Astrocyte (in vitro differentiated cells and primary cell): Measurements from ENCODE around the gene GATC. TPM values are rescaled to one million over a fixed set of nuclear protein-coding genes. Genes with fewer than 3 reads are reported as not detected.

ENCODE experiments used
- DNase-seq: peaks from one replicate; pipeline ENCODE4 v3.0.0-alpha.2; 2010; ENCODE audit warnings: low read depth
- FAIRE-seq: peaks from 2 replicates; lab custom pipeline; 2011; peaks lifted over from hg19 to GRCh38; lab: Jason Lieb, UNC
- H2AFZ ChIP-seq: 2 replicates; pipeline ENCODE4 v1.6.0; 2012; ENCODE audit warnings: low read depth, low read length, inconsistent platforms
- H3K27ac ChIP-seq: 2 replicates; pipeline ENCODE4 v1.5.1; 2011; ENCODE audit warnings: low read depth, low read length, inconsistent platforms
- H3K27me3 ChIP-seq: 2 replicates; pipeline ENCODE4 v1.6.0; 2011; ENCODE audit warnings: low read length, inconsistent platforms; ENCODE audit not compliant: insufficient read depth
- H3K36me3 ChIP-seq: 2 replicates; pipeline ENCODE4 v1.5.1; 2011; ENCODE audit warnings: low read length, inconsistent platforms; ENCODE audit not compliant: insufficient read depth
- H3K4me1 ChIP-seq: 2 replicates; pipeline ENCODE4 v1.5.1; 2011; ENCODE audit warnings: low read length, inconsistent platforms; ENCODE audit not compliant: insufficient read depth
- H3K4me2 ChIP-seq: 2 replicates; pipeline ENCODE4 v1.6.0; 2012; ENCODE audit warnings: low read length, inconsistent platforms
- H3K4me3 ChIP-seq: 2 replicates; pipeline ENCODE4 v1.5.1; 2011; ENCODE audit warnings: low read depth, mild to moderate bottlenecking, low read length, inconsistent platforms; ENCODE audit not compliant: insufficient read depth
- H3K79me2 ChIP-seq: 2 replicates; pipeline ENCODE4 v1.6.0; 2012; ENCODE audit warnings: mild to moderate bottlenecking, low read length, inconsistent platforms; ENCODE audit not compliant: insufficient read depth
- H3K9ac ChIP-seq: 2 replicates; pipeline ENCODE4 v1.6.0; 2012; ENCODE audit warnings: mild to moderate bottlenecking, low read length, inconsistent platforms
- H3K9me3 ChIP-seq: 2 replicates; pipeline ENCODE4 v1.5.1; 2012; ENCODE audit warnings: low read depth, mild to moderate bottlenecking, low read length, inconsistent platforms; ENCODE audit not compliant: insufficient read depth
- H4K20me1 ChIP-seq: 2 replicates; pipeline ENCODE4 v1.6.0; 2012; ENCODE audit warnings: low read length, inconsistent platforms; ENCODE audit not compliant: insufficient read depth
- H3K27ac Mint-ChIP-seq: one replicate; pipeline ENCODE4 v1.8.0; 2021; ENCODE audit warnings: mild to moderate bottlenecking, mixed read lengths; ENCODE audit not compliant: unreplicated experiment
- H3K27me3 Mint-ChIP-seq: one replicate; pipeline ENCODE4 v1.8.0; 2021; ENCODE audit warnings: low read depth, mixed read lengths; ENCODE audit not compliant: unreplicated experiment
- H3K36me3 Mint-ChIP-seq: one replicate; pipeline ENCODE4 v1.8.0; 2021; ENCODE audit warnings: low read depth, mixed read lengths; ENCODE audit not compliant: unreplicated experiment
- H3K4me1 Mint-ChIP-seq: one replicate; pipeline ENCODE4 v1.8.0; 2021; ENCODE audit warnings: low read depth, mixed read lengths; ENCODE audit not compliant: unreplicated experiment
- H3K4me3 Mint-ChIP-seq: one replicate; pipeline ENCODE4 v1.8.0; 2021; ENCODE audit warnings: mild to moderate bottlenecking, moderate library complexity, mixed read lengths; ENCODE audit not compliant: unreplicated experiment
- H3K9me3 Mint-ChIP-seq: one replicate; pipeline ENCODE4 v1.8.0; 2021; ENCODE audit warnings: mild to moderate bottlenecking, mixed read lengths; ENCODE audit not compliant: unreplicated experiment
- EZH2 ChIP-seq: IDR thresholded peaks from 2 replicates; pipeline ENCODE4 v1.6.1; 2012; ENCODE audit warnings: mild to moderate bottlenecking, low read length, inconsistent platforms; ENCODE audit not compliant: insufficient read depth
- total RNA-seq: library from RNA; stranded (reverse); gene quantifications from 2 replicates; pipeline ENCODE4 v1.2.1, GENCODE V29; 2021
- TF ChIP-seq, protein P1 (sequence below): IDR thresholded peaks from 2 replicates; pipeline ENCODE4 v1.5.1; 2011; ENCODE audit warnings: low read depth, mild to moderate bottlenecking, inconsistent platforms, low read length, moderate library complexity; ENCODE audit not compliant: insufficient read depth

GATC gene
- total RNA-seq, 1 donor from 2014 or later = 28.8 TPM

DNA sequence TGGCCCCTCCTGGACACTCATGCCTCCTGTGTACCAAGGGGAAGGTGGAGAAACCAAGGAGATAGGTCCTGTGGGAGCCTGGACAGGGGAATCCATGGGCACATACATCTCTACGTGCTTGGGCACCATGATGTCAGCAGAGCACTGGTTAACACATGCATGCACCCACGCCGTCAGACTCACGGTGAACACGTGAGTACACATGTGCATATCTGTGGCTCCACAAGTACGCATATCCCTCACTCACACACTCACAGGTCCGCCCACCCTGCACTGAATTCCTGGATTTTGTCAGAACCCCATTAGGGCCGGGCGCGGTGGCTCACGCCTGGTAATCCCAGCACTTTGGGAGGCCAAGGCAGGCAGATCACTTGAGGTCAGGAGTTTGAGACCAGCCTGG, 37.5 kb upstream of the GATC start:
- H3K4me3 Mint-ChIP-seq = no peak overlapping the region
- H3K27me3 Mint-ChIP-seq = peaks cover 1% of the 10 kb centered on the region
- H3K27ac Mint-ChIP-seq = no peak overlapping the region
- H3K4me1 Mint-ChIP-seq = no peaks in the 10 kb centered on the region
- FAIRE-seq = no peak
- H3K4me2 ChIP-seq = no peak overlapping the region
- no peak overlapping the region for H3K9ac ChIP-seq
- no peak overlapping the region for H3K27ac ChIP-seq
- H3K9me3 ChIP-seq = no peaks in the 10 kb centered on the region
- H3K79me2 ChIP-seq = no peaks in the 10 kb centered on the region
- no peaks in the 10 kb centered on the region for H4K20me1 ChIP-seq
- no peaks in the 10 kb centered on the region for H3K4me1 ChIP-seq
- H3K4me3 ChIP-seq = no peak overlapping the region
- no peaks in the 10 kb centered on the region for H3K27me3 ChIP-seq
- H3K9me3 Mint-ChIP-seq = no peaks in the 10 kb centered on the region
- DNase-seq = no peak
- H2AFZ ChIP-seq = no peak overlapping the region
- H3K36me3 ChIP-seq = no peaks in the 10 kb centered on the region
- H3K36me3 Mint-ChIP-seq = no peaks in the 10 kb centered on the region
- TF ChIP-seq, protein P1, sequence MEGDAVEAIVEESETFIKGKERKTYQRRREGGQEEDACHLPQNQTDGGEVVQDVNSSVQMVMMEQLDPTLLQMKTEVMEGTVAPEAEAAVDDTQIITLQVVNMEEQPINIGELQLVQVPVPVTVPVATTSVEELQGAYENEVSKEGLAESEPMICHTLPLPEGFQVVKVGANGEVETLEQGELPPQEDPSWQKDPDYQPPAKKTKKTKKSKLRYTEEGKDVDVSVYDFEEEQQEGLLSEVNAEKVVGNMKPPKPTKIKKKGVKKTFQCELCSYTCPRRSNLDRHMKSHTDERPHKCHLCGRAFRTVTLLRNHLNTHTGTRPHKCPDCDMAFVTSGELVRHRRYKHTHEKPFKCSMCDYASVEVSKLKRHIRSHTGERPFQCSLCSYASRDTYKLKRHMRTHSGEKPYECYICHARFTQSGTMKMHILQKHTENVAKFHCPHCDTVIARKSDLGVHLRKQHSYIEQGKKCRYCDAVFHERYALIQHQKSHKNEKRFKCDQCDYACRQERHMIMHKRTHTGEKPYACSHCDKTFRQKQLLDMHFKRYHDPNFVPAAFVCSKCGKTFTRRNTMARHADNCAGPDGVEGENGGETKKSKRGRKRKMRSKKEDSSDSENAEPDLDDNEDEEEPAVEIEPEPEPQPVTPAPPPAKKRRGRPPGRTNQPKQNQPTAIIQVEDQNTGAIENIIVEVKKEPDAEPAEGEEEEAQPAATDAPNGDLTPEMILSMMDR = no peak
- no peak for TF ChIP-seq EZH2

DNA sequence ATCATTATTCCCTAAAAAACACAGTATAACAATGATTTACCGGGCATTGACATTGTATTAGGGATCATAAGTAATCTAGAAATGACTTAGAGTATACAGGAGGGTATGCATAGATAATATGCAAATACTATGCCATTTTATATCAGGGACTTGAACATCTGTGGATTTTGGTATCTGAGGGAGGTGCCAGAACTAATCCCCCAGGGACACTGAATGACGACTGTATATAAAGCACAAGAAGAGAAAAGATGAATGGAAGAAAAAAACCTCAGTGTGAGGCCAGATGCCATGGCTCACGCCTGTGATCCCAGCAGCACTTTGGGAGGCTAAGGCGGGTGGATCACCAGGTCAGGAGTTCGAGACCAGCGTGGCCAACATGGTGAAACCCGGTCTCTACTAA, 33.8 kb upstream of the GATC start:
- H3K36me3 Mint-ChIP-seq = no peaks in the 10 kb centered on the region
- Histone ChIP-seq H3K36me3 (no peaks in the 10 kb centered on the region), H3K4me2 (no peak overlapping the region), H3K9me3 (no peaks in the 10 kb centered on the region), H4K20me1 (no peaks in the 10 kb centered on the region), H3K4me3 (no peak overlapping the region), H3K79me2 (no peaks in the 10 kb centered on the region), H3K27me3 (no peaks in the 10 kb centered on the region), H3K4me1 (no peaks in the 10 kb centered on the region), H2AFZ (no peak overlapping the region), H3K27ac (no peak overlapping the region), H3K9ac (no peak overlapping the region)
- no peak for DNase-seq
- H3K4me1 Mint-ChIP-seq = peaks cover 1% of the 10 kb centered on the region
- H3K9me3 Mint-ChIP-seq = no peaks in the 10 kb centered on the region
- FAIRE-seq = no peak
- H3K27me3 Mint-ChIP-seq = peaks cover 4% of the 10 kb centered on the region
- H3K4me3 Mint-ChIP-seq = no peak overlapping the region
- no peak overlapping the region for H3K27ac Mint-ChIP-seq
- TF ChIP-seq EZH2 = no peak
- TF ChIP-seq, protein P1 = no peak

DNA sequence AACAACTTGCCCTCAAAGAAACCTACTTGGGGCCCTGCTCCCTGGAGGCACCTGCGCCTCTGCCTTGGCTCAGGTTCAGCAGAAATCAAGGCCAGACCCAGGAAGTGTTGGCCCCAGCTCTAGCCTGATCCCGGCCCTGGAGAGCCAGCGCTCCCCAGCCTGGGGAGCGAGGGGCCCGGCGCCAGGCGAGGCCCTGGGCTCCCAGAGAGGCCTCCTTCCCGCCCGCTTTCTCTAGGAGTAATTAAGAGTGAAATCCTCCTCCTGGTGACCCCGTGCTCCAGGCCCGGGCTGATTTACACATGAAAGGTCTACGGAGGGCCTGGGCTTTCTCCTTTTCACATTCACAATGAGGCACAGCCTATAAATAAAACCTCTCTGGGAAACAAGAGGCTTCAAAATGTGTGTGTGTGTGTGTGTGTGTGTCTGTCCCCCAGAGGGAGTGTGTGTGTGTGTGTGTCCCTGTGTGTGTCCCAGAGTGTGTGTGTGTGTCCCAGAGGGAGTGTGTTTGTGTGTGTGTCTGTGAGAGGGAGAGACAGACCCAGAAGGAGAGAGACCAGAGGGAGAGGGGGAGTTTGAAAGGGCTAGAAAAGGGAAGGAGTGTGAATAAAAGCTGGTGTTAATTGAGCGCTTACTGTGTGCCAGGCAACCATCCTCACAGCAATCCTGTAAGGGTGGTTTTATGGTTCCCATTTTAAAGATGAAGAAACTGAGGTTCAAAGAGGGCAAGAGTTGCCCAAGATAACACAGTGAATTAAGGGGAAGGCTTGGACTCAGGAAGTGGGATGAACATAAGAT, 32.1 kb upstream of the GATC start:
- Histone ChIP-seq H3K4me2 (no peak overlapping the region), H4K20me1 (no peaks in the 10 kb centered on the region), H3K27ac (no peak overlapping the region), H3K9ac (no peak overlapping the region), H2AFZ (peak overlapping the region; percentile 41), H3K27me3 (no peaks in the 10 kb centered on the region), H3K4me1 (no peaks in the 10 kb centered on the region), H3K36me3 (no peaks in the 10 kb centered on the region), H3K79me2 (no peaks in the 10 kb centered on the region), H3K9me3 (no peaks in the 10 kb centered on the region), H3K4me3 (no peak overlapping the region)
- H3K9me3 Mint-ChIP-seq = no peaks in the 10 kb centered on the region
- peak overlapping the region; percentile 41 for H3K4me3 Mint-ChIP-seq
- TF ChIP-seq, protein P1 = no peak
- TF ChIP-seq EZH2 = no peak
- FAIRE-seq (no peak), DNase-seq (no peak)
- H3K4me1 Mint-ChIP-seq = peaks cover 1% of the 10 kb centered on the region
- peaks cover 10% of the 10 kb centered on the region for H3K27me3 Mint-ChIP-seq
- H3K27ac Mint-ChIP-seq = no peak overlapping the region
- H3K36me3 Mint-ChIP-seq = no peaks in the 10 kb centered on the region
